ENCODE measurements around the gene CLEC4G.

DNA sequence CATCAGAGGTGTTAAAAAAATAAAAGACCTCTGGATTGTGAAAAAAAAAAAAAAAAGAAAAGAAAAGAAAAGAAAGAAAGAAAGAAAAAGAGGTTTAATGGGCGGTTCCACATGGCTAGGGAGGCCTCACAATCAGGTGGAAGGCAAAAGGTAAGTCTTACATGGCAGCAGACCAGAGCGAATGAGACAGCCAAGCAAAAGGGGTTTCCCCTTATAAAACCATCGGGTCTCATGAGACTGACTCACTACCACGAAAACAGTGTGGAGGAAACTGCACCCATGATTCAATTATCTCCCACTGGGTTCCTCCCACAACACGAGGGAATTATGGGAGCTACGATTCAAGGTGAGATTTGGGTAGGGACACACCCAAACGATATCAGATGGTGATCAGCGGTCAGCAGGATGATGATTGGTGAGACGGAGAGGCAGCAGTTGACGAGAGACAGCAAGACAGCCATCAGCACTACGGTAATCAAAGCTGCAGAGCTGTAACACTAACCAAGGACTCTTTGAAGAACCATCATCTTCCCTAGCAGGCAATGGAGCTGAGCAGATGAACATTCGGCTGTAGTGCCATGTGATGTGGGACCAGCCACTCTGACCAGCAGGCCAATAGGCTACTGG is 19.4 kb upstream of the CLEC4G start:
- TF ChIP-seq, protein P1, sequence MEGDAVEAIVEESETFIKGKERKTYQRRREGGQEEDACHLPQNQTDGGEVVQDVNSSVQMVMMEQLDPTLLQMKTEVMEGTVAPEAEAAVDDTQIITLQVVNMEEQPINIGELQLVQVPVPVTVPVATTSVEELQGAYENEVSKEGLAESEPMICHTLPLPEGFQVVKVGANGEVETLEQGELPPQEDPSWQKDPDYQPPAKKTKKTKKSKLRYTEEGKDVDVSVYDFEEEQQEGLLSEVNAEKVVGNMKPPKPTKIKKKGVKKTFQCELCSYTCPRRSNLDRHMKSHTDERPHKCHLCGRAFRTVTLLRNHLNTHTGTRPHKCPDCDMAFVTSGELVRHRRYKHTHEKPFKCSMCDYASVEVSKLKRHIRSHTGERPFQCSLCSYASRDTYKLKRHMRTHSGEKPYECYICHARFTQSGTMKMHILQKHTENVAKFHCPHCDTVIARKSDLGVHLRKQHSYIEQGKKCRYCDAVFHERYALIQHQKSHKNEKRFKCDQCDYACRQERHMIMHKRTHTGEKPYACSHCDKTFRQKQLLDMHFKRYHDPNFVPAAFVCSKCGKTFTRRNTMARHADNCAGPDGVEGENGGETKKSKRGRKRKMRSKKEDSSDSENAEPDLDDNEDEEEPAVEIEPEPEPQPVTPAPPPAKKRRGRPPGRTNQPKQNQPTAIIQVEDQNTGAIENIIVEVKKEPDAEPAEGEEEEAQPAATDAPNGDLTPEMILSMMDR (IDR thresholded peaks at IDR 0.05), result no peak
- TF ChIP-seq POLR2A (IDR thresholded peaks at IDR 0.05), result no peak
